Keratinocyte (primary cell): Measurements from ENCODE around the gene MTM1. TPM values are rescaled to one million over a fixed set of nuclear protein-coding genes. Genes with fewer than 3 reads are reported as not detected.

Source experiments
- DNase-seq: peaks from one replicate; pipeline ENCODE4 v3.0.0-alpha.2; 2011; ENCODE audit warnings: low read depth, missing footprints, low spot score
- FAIRE-seq: peaks from 2 replicates; lab custom pipeline; 2011; peaks lifted over from hg19 to GRCh38; lab: Jason Lieb, UNC
- H2AFZ ChIP-seq: 2 replicates; pipeline ENCODE4 v1.6.0; 2012; ENCODE audit warnings: low read length, control low read depth, inconsistent platforms; ENCODE audit not compliant: control insufficient read depth
- H3K27ac ChIP-seq: 2 replicates; pipeline ENCODE4 v1.5.1; 2011; ENCODE audit warnings: low read length; ENCODE audit not compliant: control insufficient read depth, insufficient read depth
- H3K27me3 ChIP-seq: 3 replicates; pipeline ENCODE4 v1.6.0; 2011; ENCODE audit warnings: low read length; ENCODE audit not compliant: control insufficient read depth, insufficient read depth; ENCODE audit errors: extremely low read depth
- H3K36me3 ChIP-seq, 2 experiments: 2 replicates in 1 of 2; 3 replicates in 1 of 2; pipeline ENCODE4 v1.5.1; 2011; ENCODE audit warnings: low read length in 2 of 2, mild to moderate bottlenecking in 1 of 2; ENCODE audit not compliant: control insufficient read depth in 2 of 2, insufficient read depth in 2 of 2; ENCODE audit errors: extremely low read depth in 1 of 2
- H3K4me1 ChIP-seq: 3 replicates; pipeline ENCODE4 v1.5.1; 2011; ENCODE audit warnings: low read length; ENCODE audit not compliant: control insufficient read depth, insufficient read depth; ENCODE audit errors: extremely low read depth
- H3K4me2 ChIP-seq: 3 replicates; pipeline ENCODE4 v1.6.0; 2011; ENCODE audit warnings: low read depth, low read length; ENCODE audit not compliant: control insufficient read depth, insufficient read depth; ENCODE audit errors: extremely low read depth
- H3K4me3 ChIP-seq, 3 experiments: fragments of 200-600 bp in 1 of 3; sonication (generic) in 1 of 3; 2 replicates in 2 of 3; 3 replicates in 1 of 3; pipeline ENCODE4 v1.5.1; 2011 to 2016; ENCODE audit warnings: low read length in 3 of 3, mild to moderate bottlenecking in 3 of 3, control low read depth in 2 of 3, inconsistent platforms in 1 of 3, low read depth in 1 of 3, mixed read lengths in 1 of 3, mixed run types in 1 of 3, moderate library complexity in 1 of 3; ENCODE audit not compliant: control insufficient read depth in 2 of 3, insufficient read depth in 2 of 3; ENCODE audit errors: extremely low read depth in 1 of 3
- H3K79me2 ChIP-seq: 2 replicates; pipeline ENCODE4 v1.6.0; 2012; ENCODE audit warnings: low read length; ENCODE audit not compliant: control insufficient read depth, insufficient read depth
- H3K9ac ChIP-seq: 3 replicates; pipeline ENCODE4 v1.6.0; 2011; ENCODE audit warnings: low read length; ENCODE audit not compliant: control insufficient read depth, insufficient read depth; ENCODE audit errors: extremely low read depth
- H3K9me1 ChIP-seq: 3 replicates; pipeline ENCODE4 v1.6.0; 2011; ENCODE audit warnings: low read length; ENCODE audit not compliant: control insufficient read depth, insufficient read depth; ENCODE audit errors: extremely low read depth
- H3K9me3 ChIP-seq: 2 replicates; pipeline ENCODE4 v1.5.1; 2012; ENCODE audit warnings: low read depth, low read length; ENCODE audit not compliant: control insufficient read depth
- H4K20me1 ChIP-seq: 3 replicates; pipeline ENCODE4 v1.6.0; 2011; ENCODE audit warnings: low read length; ENCODE audit not compliant: control insufficient read depth, insufficient read depth; ENCODE audit errors: extremely low read depth
- CTCF ChIP-seq, 3 experiments: IDR thresholded peaks in 1 of 3; conservative IDR thresholded peaks in 1 of 3; optimal IDR thresholded peaks in 1 of 3; 2 replicates in 2 of 3; 3 replicates in 1 of 3; pipeline versions ENCODE3 to v1.5.1; 2011; ENCODE audit warnings: low read length in 3 of 3, mild to moderate bottlenecking in 3 of 3, moderate library complexity in 2 of 3, control low read depth in 1 of 3, inconsistent platforms in 1 of 3; ENCODE audit not compliant: insufficient read depth in 2 of 3; ENCODE audit errors: extremely low read depth in 1 of 3
- EZH2 ChIP-seq: IDR thresholded peaks from one replicate; pipeline ENCODE4 v1.6.1; 2012; ENCODE audit warnings: inconsistent platforms, mild to moderate bottlenecking, low read length, moderate library complexity
- dilution Hi-C: fragments of 300-500 bp; cut with MboI; formaldehyde crosslinking; loops from one replicate; pipeline ENCODE4 v1.7.0; 2020; ENCODE audit warnings: low sequenced_read_pairs; ENCODE audit not compliant: extremely low pct_ligation_motif_present
- polyA plus RNA-seq, 5 experiments: library from polyadenylated mRNA; depleted of rRNA in 3 of 5; stranded (reverse) in 3 of 5; stranded (forward) in 1 of 5; unstranded in 1 of 5; fragments of >200 nt; gene quantifications; 1 replicate in 1 of 5; 2 replicates in 3 of 5; 3 replicates in 1 of 5; pipeline versions ENCODE4 v1.2.1 to v1.2.3, GENCODE V29; 2011 to 2012; ENCODE audit warnings: missing spikeins in 2 of 5, low read depth in 1 of 5, low replicate concordance in 1 of 5

Gene MTM1
- polyA plus RNA-seq, 1 donor (not counting 4 experiments of a cell fraction or from before 2014, with no cell fraction given): 13.9 TPM

GRCh38 chrX:150527108-150527507 is 41.3 kb upstream of the MTM1 start:
- Histone ChIP-seq H3K4me3 (no peak overlapping the region), H3K27ac (no peak overlapping the region), H3K79me2 (no peaks in the 10 kb centered on the region), H3K9me3 (no peaks in the 10 kb centered on the region), H3K4me2 (no peak overlapping the region), H4K20me1 (no peaks in the 10 kb centered on the region), H3K27me3 (no peaks in the 10 kb centered on the region), H3K36me3 (no peaks in the 10 kb centered on the region), H3K9me1 (no peaks in the 10 kb centered on the region), H2AFZ (no peak overlapping the region), H3K9ac (no peak overlapping the region), H3K4me1 (no peaks in the 10 kb centered on the region)
- FAIRE-seq: no peak
- dilution Hi-C loops: no loop called here
- DNase-seq: no peak
- no peak for TF ChIP-seq EZH2
- no peak for TF ChIP-seq CTCF (optimal IDR thresholded peaks at IDR 0.05 in 1 of 3, IDR thresholded peaks at IDR 0.05 in 1 of 3, conservative IDR thresholded peaks at IDR 0.05 in 1 of 3; ENCODE audit: extremely low read depth in 1 of 3, insufficient read depth in 2 of 3, low read length in 3 of 3)

GRCh38 chrX:150529587-150529986 is 38.8 kb upstream of the MTM1 start:
- Histone ChIP-seq H3K27ac (no peak overlapping the region), H4K20me1 (no peaks in the 10 kb centered on the region), H3K4me1 (no peaks in the 10 kb centered on the region), H3K4me3 (no peak overlapping the region), H3K9ac (no peak overlapping the region), H3K79me2 (no peaks in the 10 kb centered on the region), H3K27me3 (no peaks in the 10 kb centered on the region), H3K36me3 (no peaks in the 10 kb centered on the region), H3K9me1 (no peaks in the 10 kb centered on the region), H3K4me2 (no peak overlapping the region), H2AFZ (no peak overlapping the region), H3K9me3 (no peaks in the 10 kb centered on the region)
- DNase-seq (no peak), FAIRE-seq (no peak)
- dilution Hi-C loops: no loop called here
- TF ChIP-seq CTCF (optimal IDR thresholded peaks at IDR 0.05 in 1 of 3, IDR thresholded peaks at IDR 0.05 in 1 of 3, conservative IDR thresholded peaks at IDR 0.05 in 1 of 3; ENCODE audit: extremely low read depth in 1 of 3, insufficient read depth in 2 of 3, low read length in 3 of 3): no peak
- no peak for TF ChIP-seq EZH2
